ENCODE data around the gene FSTL3. TPM values are rescaled to one million over a fixed set of nuclear protein-coding genes. Genes with fewer than 3 reads are reported as not detected.

FSTL3 gene
- polyA plus RNA-seq, 4 donors = 4.0 to 31.9 (median 17.7) TPM

DNA sequence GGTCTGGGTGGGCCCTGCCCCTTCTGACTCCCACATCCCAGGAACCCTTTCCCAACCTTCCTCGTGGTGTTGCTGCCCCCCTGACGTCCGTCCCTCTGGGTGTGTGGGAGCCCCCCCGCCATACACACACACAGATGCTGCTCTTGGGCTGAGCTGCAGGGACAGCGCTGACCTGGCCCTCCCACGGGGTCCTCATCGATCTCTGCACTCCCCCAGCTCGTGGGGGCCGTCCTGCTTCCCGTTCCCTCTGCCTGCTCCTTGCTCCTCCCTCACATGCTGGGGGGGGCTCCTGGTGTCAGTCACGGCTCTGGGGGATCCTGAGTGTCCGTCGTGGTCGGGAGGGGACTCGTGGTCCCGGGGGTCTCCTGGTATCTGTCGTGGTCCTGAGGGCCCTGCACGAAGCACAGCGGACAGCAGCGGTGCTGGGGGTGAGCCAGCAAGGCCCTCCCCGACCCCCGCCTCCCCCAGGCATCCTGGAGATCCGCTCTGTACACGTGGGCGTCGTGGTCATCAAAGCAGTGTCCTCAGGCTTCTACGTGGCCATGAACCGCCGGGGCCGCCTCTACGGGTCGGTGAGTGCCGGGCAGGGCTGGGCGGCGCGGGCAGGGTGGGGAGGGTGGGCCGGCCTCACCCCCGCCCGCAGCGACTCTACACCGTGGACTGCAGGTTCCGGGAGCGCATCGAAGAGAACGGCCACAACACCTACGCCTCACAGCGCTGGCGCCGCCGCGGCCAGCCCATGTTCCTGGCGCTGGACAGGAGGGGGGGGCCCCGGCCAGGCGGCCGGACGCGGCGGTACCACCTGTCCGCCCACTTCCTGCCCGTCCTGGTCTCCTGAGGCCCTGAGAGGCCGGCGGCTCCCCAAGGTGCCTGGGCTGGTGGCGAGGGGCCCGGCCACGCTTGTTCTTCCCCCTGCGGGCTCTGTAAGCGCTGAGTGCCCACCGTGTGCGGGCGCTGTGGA lies 33.1 kb upstream of the FSTL3 start:
- DNase-seq = no peak
- FAIRE-seq = no peak

DNA sequence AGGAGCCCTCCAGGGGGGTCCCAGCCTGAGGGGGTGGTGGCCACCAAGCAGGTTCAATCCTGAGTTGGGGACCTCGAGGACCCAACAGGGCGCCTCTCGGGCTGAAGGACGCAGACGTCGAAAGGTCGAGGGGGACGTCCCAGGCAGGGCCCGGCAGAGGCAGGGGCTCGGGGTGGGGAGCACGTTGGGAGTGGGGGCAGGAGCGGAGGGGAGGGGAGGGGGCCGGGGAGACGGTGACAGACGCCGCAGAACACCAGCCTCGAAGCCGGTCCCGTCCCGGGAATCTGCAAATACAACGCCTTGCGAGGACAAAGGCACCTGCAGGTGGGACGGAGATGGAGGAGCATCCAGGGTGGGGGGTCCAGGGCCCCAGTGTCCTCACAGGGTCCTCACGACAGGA lies 32.5 kb upstream of the FSTL3 start:
- 85 to 92% (median 90%) methylated on average over 23 to 24 of the region's 24 CpGs for WGBS, 3 donors
- FAIRE-seq = no peak

More for the DNA sequence above, 33.1 kb upstream of the FSTL3 start:
- Histone ChIP-seq H3K27me3 (ENCODE audit: control insufficient read depth in 3 of 3, insufficient read depth in 3 of 3, low read length in 3 of 3) (peaks cover 0 to 12% (median 0%) of the 10 kb centered on the region in 3 donors), H3K4me1 (ENCODE audit: control insufficient read depth in 3 of 3, insufficient read depth in 2 of 3, low read depth in 1 of 3, low read length in 2 of 3) (peaks cover 1 to 7% (median 6%) of the 10 kb centered on the region in 3 donors), H3K4me3 (ENCODE audit: low read depth in 1 of 3, low read length in 3 of 3) (no peak overlapping the region), H3K9me3 (ENCODE audit: control insufficient read depth in 2 of 2, insufficient read depth in 1 of 2, low read depth in 1 of 2, low read length in 1 of 2) (no peaks in the 10 kb centered on the region), H3K27ac (ENCODE audit: low read depth in 1 of 3, low read length in 2 of 3) (no peak overlapping the region), H3K36me3 (ENCODE audit: control insufficient read depth in 3 of 3, insufficient read depth in 2 of 3, low read depth in 1 of 3, low read length in 3 of 3) (peaks cover 4 to 40% (median 17%) of the 10 kb centered on the region in 3 donors)
- 85 to 86% (median 86%) methylated on average over 59 to 70 of the region's 70 CpGs for WGBS, 3 donors

DNA sequence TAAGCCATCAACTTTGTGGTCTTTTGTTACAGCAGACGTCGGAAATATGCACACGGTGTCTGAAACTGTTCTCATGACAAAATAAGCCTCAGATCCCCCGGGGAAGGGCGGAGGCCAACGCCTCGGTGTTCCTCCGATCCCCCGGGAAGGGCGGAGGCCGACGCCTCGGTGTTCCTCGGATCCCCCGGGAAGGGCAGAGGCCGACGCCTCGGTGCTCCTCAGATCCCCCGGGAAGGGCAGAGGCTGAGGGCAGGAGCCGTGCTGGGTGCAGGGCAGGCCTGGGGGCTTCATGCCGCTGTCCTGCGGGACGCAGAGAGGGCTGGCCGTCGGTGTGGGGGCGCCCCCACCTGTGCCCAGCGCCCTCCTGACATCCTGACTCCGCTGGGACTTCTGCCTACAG lies 31.8 kb upstream of the FSTL3 start:
- no peaks in the 10 kb centered on the region for H3K9me3 ChIP-seq (ENCODE audit: control insufficient read depth in 2 of 2, insufficient read depth in 1 of 2, low read depth in 1 of 2, low read length in 1 of 2)
- FAIRE-seq = no peak
- WGBS, 3 donors = 72 to 81% (median 76%) methylated on average over 27 to 28 of the region's 28 CpGs
- no peak overlapping the region for H3K27ac ChIP-seq (ENCODE audit: low read depth in 1 of 3, low read length in 2 of 3)
- no peak for DNase-seq
- no peak overlapping the region for H3K4me3 ChIP-seq (ENCODE audit: low read depth in 1 of 3, low read length in 3 of 3)
- no peaks in the 10 kb centered on the region for H3K27me3 ChIP-seq (ENCODE audit: control insufficient read depth in 3 of 3, insufficient read depth in 3 of 3, low read length in 3 of 3)
- H3K36me3 ChIP-seq (ENCODE audit: control insufficient read depth in 3 of 3, insufficient read depth in 2 of 3, low read depth in 1 of 3, low read length in 3 of 3) = peaks cover 6 to 53% (median 25%) of the 10 kb centered on the region in 3 donors
- H3K4me1 ChIP-seq (ENCODE audit: control insufficient read depth in 3 of 3, insufficient read depth in 2 of 3, low read depth in 1 of 3, low read length in 2 of 3) = peaks cover under 1 to 1% (median under 1%) of the 10 kb centered on the region in 3 donors

More for the DNA sequence above, 32.5 kb upstream of the FSTL3 start:
- H3K4me1 ChIP-seq (ENCODE audit: control insufficient read depth in 3 of 3, insufficient read depth in 2 of 3, low read depth in 1 of 3, low read length in 2 of 3) = peaks cover 1 to 7% (median 6%) of the 10 kb centered on the region in 3 donors
- no peak for DNase-seq
- H3K27ac ChIP-seq (ENCODE audit: low read depth in 1 of 3, low read length in 2 of 3) = no peak overlapping the region
- H3K36me3 ChIP-seq (ENCODE audit: control insufficient read depth in 3 of 3, insufficient read depth in 2 of 3, low read depth in 1 of 3, low read length in 3 of 3) = peaks cover 6 to 46% (median 20%) of the 10 kb centered on the region in 3 donors
- no peak overlapping the region for H3K4me3 ChIP-seq (ENCODE audit: low read depth in 1 of 3, low read length in 3 of 3)
- H3K9me3 ChIP-seq (ENCODE audit: control insufficient read depth in 2 of 2, insufficient read depth in 1 of 2, low read depth in 1 of 2, low read length in 1 of 2) = no peaks in the 10 kb centered on the region
- peaks cover 0 to 6% (median 0%) of the 10 kb centered on the region in 3 donors for H3K27me3 ChIP-seq (ENCODE audit: control insufficient read depth in 3 of 3, insufficient read depth in 3 of 3, low read length in 3 of 3)

GRCh38 chr19:644789-645188 lies 31.4 kb upstream of the FSTL3 start:
- FAIRE-seq = no peak
- Histone ChIP-seq H3K27ac (ENCODE audit: low read depth in 1 of 3, low read length in 2 of 3) (no peak overlapping the region), H3K4me1 (ENCODE audit: control insufficient read depth in 3 of 3, insufficient read depth in 2 of 3, low read depth in 1 of 3, low read length in 2 of 3) (peaks cover 0 to 1% (median 0%) of the 10 kb centered on the region in 3 donors), H3K36me3 (ENCODE audit: control insufficient read depth in 3 of 3, insufficient read depth in 2 of 3, low read depth in 1 of 3, low read length in 3 of 3) (peaks cover 6 to 56% (median 25%) of the 10 kb centered on the region in 3 donors), H3K4me3 (ENCODE audit: low read depth in 1 of 3, low read length in 3 of 3) (no peak overlapping the region), H3K9me3 (ENCODE audit: control insufficient read depth in 2 of 2, insufficient read depth in 1 of 2, low read depth in 1 of 2, low read length in 1 of 2) (no peaks in the 10 kb centered on the region), H3K27me3 (ENCODE audit: control insufficient read depth in 3 of 3, insufficient read depth in 3 of 3, low read length in 3 of 3) (no peaks in the 10 kb centered on the region)
- no peak for DNase-seq
- WGBS, 3 donors = 79 to 84% (median 83%) methylated on average over 10 to 14 of the region's 14 CpGs

DNA sequence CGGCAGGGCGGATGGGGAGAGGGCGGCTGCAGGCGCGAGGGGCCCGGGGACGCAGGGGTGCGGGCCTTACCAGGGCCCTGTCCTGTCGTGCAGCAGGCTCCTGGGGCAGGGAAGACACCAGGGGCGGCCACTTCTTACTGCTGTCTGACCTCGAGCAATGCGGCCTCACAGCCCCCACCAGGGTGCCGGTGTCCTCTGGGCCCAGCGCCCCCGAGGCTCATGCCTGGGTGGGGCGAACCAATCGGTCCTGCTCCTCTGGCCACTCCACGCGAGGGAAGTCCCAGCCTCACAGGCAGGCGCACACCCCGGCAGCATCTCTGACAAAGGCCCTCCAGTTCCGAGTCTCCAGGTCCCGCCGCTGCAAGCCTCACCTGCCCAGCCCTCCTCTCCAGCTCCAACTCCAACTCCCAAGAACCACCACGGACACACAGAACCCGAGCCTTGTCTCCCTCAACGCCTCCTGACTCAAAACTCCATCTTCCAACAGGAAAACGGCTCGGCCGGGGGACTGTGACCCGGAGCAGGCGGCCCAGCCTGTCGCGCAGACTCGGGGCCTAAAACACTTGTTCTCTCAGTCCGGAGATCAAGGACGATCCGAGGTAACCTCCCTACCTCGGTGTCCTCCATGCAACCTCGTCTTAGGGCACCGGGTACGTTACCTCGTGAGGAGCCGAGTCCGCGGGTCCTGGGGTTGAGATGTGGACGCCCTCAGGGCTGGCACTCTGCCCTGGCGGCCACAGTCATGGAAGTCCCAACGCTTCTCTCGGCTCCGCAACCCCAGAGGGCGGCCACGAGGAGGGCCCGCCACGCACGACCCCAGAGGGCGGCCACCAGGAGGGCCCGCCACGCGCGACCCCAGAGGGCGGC lies 30.0 kb upstream of the FSTL3 start:
- H3K27me3 ChIP-seq (ENCODE audit: control insufficient read depth in 3 of 3, insufficient read depth in 3 of 3, low read length in 3 of 3) = no peaks in the 10 kb centered on the region
- no peak overlapping the region for H3K27ac ChIP-seq (ENCODE audit: low read depth in 1 of 3, low read length in 2 of 3)
- no peaks in the 10 kb centered on the region for H3K9me3 ChIP-seq (ENCODE audit: control insufficient read depth in 2 of 2, insufficient read depth in 1 of 2, low read depth in 1 of 2, low read length in 1 of 2)
- WGBS, 3 donors = 90 to 94% (median 91%) methylated on average over 47 to 62 of the region's 62 CpGs
- DNase-seq (no peak), FAIRE-seq (no peak)
- H3K4me1 ChIP-seq (ENCODE audit: control insufficient read depth in 3 of 3, insufficient read depth in 2 of 3, low read depth in 1 of 3, low read length in 2 of 3) = no peaks in the 10 kb centered on the region
- H3K4me3 ChIP-seq (ENCODE audit: low read depth in 1 of 3, low read length in 3 of 3) = no peak overlapping the region
- H3K36me3 ChIP-seq (ENCODE audit: control insufficient read depth in 3 of 3, insufficient read depth in 2 of 3, low read depth in 1 of 3, low read length in 3 of 3) = peaks cover 10 to 68% (median 29%) of the 10 kb centered on the region in 3 donors

DNA sequence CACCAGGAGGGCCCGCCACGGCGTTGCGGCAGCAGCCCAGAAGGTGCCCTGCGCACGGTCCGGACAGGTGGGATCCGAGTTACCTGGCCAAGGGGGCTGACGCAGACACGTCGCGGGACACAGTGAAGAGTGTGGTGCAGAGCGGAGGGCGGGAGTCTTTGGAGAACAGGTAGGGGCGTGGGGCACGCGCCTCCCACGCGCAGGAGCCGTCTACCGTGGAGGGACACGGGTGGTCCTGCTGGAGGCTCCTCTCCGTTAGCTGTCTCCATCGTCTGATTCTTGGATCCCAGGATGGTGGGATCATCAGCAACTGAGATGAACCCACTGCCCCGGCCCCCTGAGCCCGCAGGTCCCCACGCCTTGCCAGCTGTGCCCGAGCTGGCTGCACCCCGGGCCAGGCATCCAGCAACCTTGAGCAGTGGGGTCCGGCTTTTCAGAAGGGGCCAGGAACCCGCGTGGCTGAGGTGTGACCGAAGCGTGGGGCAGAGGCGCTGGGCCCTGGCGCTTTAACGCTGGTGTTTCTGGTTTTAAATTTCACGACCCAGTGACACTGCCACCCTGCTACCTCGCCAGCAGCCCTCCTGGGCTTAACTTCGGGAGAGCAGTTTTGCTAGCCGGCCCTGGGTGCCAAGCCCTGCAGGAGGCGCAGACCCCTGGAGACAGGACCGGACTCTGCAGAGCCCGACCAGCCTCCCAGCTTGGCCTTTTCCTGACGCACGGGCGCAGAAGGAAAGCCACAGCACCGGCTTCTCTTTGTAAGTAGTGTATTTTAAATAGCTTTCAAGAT lies 29.2 kb upstream of the FSTL3 start:
- FAIRE-seq = no peak
- Histone ChIP-seq H3K4me3 (ENCODE audit: low read depth in 1 of 3, low read length in 3 of 3) (no peak overlapping the region), H3K27me3 (ENCODE audit: control insufficient read depth in 3 of 3, insufficient read depth in 3 of 3, low read length in 3 of 3) (no peaks in the 10 kb centered on the region), H3K27ac (ENCODE audit: low read depth in 1 of 3, low read length in 2 of 3) (no peak overlapping the region), H3K36me3 (ENCODE audit: control insufficient read depth in 3 of 3, insufficient read depth in 2 of 3, low read depth in 1 of 3, low read length in 3 of 3) (peaks cover 15 to 77% (median 36%) of the 10 kb centered on the region in 3 donors), H3K9me3 (ENCODE audit: control insufficient read depth in 2 of 2, insufficient read depth in 1 of 2, low read depth in 1 of 2, low read length in 1 of 2) (no peaks in the 10 kb centered on the region), H3K4me1 (ENCODE audit: control insufficient read depth in 3 of 3, insufficient read depth in 2 of 3, low read depth in 1 of 3, low read length in 2 of 3) (no peaks in the 10 kb centered on the region)
- 94 to 95% (median 94%) methylated on average over 47 to 48 of the region's 48 CpGs for WGBS, 3 donors
- DNase-seq = no peak

- DNase-seq (no peak), FAIRE-seq (no peak)
- Histone ChIP-seq H3K27ac (ENCODE audit: low read depth in 1 of 3, low read length in 2 of 3) (no peak overlapping the region), H3K4me3 (ENCODE audit: low read depth in 1 of 3, low read length in 3 of 3) (no peak overlapping the region), H3K9me3 (ENCODE audit: control insufficient read depth in 2 of 2, insufficient read depth in 1 of 2, low read depth in 1 of 2, low read length in 1 of 2) (no peaks in the 10 kb centered on the region), H3K4me1 (ENCODE audit: control insufficient read depth in 3 of 3, insufficient read depth in 2 of 3, low read depth in 1 of 3, low read length in 2 of 3) (no peaks in the 10 kb centered on the region), H3K27me3 (ENCODE audit: control insufficient read depth in 3 of 3, insufficient read depth in 3 of 3, low read length in 3 of 3) (no peaks in the 10 kb centered on the region), H3K36me3 (ENCODE audit: control insufficient read depth in 3 of 3, insufficient read depth in 2 of 3, low read depth in 1 of 3, low read length in 3 of 3) (peaks cover 21 to 84% (median 39%) of the 10 kb centered on the region in 3 donors)
- WGBS, 3 donors = 90 to 93% (median 92%) methylated on average over 52 of the region's 52 CpGs
These were observed 28.5 kb upstream of the FSTL3 start for GRCh38 chr19:647566-648284.

Data from small intestine (tissue), 7 donors.